ENCODE data around the gene TRAPPC3. TPM values are rescaled to one million over a fixed set of nuclear protein-coding genes. Genes with fewer than 3 reads are reported as not detected.

Gene TRAPPC3
- total RNA-seq, 1 experiment from 2014 or later = 52.7 TPM

GRCh38 chr1:36155408-36156328 lies 6.4 kb upstream of the TRAPPC3 start, which contains the start of gene MAP7D1:
Gene MAP7D1, plus strand, starts transcription at chr1:36156160. Its CDS starts 258 bp downstream, at chr1:36156418.
- Histone ChIP-seq H3T11ph (ENCODE audit: low read length) (no peak within 1 kb of the TSS), H3K4me1 (ENCODE audit: insufficient read depth, low read length) (peaks cover 3% of the 10 kb centered on the region; the same call in 1 of the 2 replicates), H2BK5ac (ENCODE audit: insufficient read length, low read length) (no peak within 1 kb of the TSS), H2BK120ac (ENCODE audit: low read depth, low read length, poor library complexity, severe bottlenecking) (no peak within 1 kb of the TSS), H3K14ac (ENCODE audit: insufficient read depth, low read length) (peak within 1 kb of the TSS; percentile 70; the same call in 1 of the 2 replicates), H2AFZ (ENCODE audit: low read length) (no peak within 1 kb of the TSS), H3K18ac (ENCODE audit: insufficient read length, low read depth, low read length) (peak within 1 kb of the TSS; percentile 61), H3K23ac (ENCODE audit: insufficient read length, low read depth, low read length) (no peak within 1 kb of the TSS), H2BK20ac (ENCODE audit: low read depth, low read length, poor library complexity, severe bottlenecking) (no peak within 1 kb of the TSS), H3K79me1 (ENCODE audit: insufficient read depth, low read depth, low read length, poor library complexity, severe bottlenecking) (peaks cover 4% of the 10 kb centered on the region), H4K8ac (replicated peaks; ENCODE audit: insufficient read length, low read depth, low read length) (no peak within 1 kb of the TSS), H3K4ac (ENCODE audit: low read depth, low read length) (no peak within 1 kb of the TSS), H3K27me3 (ENCODE audit: insufficient read depth, low read length) (peaks cover 24% of the 10 kb centered on the region; the same call in 1 of the 2 replicates), H2BK12ac (ENCODE audit: insufficient read length, low read depth, low read length) (no peak within 1 kb of the TSS), H4K5ac (ENCODE audit: insufficient read length, low read depth, low read length) (no peak within 1 kb of the TSS), H3K23me2 (ENCODE audit: insufficient read length, low read depth, low read length, poor library complexity, severe bottlenecking) (peaks cover 19% of the 10 kb centered on the region), H3K9me3 (ENCODE audit: control insufficient read depth, low read depth, low read length) (no peaks in the 10 kb centered on the region), H3K56ac (ENCODE audit: insufficient read length, low read depth, low read length) (no peak within 1 kb of the TSS), H2BK15ac (ENCODE audit: low read depth, low read length) (no peak within 1 kb of the TSS), H4K20me1 (ENCODE audit: control insufficient read depth, insufficient read depth, insufficient read length) (no peaks in the 10 kb centered on the region), H2AK5ac (ENCODE audit: insufficient read length, low read length) (no peak within 1 kb of the TSS), H3K79me2 (ENCODE audit: insufficient read depth, low read length) (peaks cover 9% of the 10 kb centered on the region; the same call in 1 of the 2 replicates), H3K27ac (ENCODE audit: insufficient read length, low read depth, low read length) (no peak within 1 kb of the TSS), H4K91ac (ENCODE audit: insufficient read length, low read depth, low read length) (no peak within 1 kb of the TSS), H3K9ac (ENCODE audit: extremely low read depth, insufficient read length, low read length) (peak within 1 kb of the TSS; percentile 61), H3K4me2 (ENCODE audit: insufficient read depth, insufficient read length, low read length) (peak within 1 kb of the TSS; percentile 78)
- Mint-ChIP-seq H3K27ac (peak within 1 kb of the TSS in 2 of 3 experiments; percentile 36 to 79; a peak in 2 of 7 replicates), H3K27me3 (ENCODE audit: low read depth) (peaks cover 38% of the 10 kb centered on the region), H3K4me1 (peaks cover 35 to 44% of the 10 kb centered on the region in 2 experiments), H3K36me3 (ENCODE audit: insufficient read depth in 1 of 3, low read depth in 3 of 3) (peaks cover 0 to 3% (median 0%) of the 10 kb centered on the region in 3 experiments; a peak in 1 of 7 replicates), H3K9me3 (no peaks in the 10 kb centered on the region), H3K4me3 (peak within 1 kb of the TSS; percentile 81 to 92)
- DNase-seq = peak; percentile 82
- no CpG with 5 or more reads among the region's 88 CpGs for WGBS (ENCODE audit: extremely low coverage, insufficient read length, low lambda C conversion rate)
- TF ChIP-seq, protein P1, sequence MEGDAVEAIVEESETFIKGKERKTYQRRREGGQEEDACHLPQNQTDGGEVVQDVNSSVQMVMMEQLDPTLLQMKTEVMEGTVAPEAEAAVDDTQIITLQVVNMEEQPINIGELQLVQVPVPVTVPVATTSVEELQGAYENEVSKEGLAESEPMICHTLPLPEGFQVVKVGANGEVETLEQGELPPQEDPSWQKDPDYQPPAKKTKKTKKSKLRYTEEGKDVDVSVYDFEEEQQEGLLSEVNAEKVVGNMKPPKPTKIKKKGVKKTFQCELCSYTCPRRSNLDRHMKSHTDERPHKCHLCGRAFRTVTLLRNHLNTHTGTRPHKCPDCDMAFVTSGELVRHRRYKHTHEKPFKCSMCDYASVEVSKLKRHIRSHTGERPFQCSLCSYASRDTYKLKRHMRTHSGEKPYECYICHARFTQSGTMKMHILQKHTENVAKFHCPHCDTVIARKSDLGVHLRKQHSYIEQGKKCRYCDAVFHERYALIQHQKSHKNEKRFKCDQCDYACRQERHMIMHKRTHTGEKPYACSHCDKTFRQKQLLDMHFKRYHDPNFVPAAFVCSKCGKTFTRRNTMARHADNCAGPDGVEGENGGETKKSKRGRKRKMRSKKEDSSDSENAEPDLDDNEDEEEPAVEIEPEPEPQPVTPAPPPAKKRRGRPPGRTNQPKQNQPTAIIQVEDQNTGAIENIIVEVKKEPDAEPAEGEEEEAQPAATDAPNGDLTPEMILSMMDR (conservative IDR thresholded peaks at IDR 0.05) = no peak
